ENCODE results near the gene CST3. TPM values are rescaled to one million over a fixed set of nuclear protein-coding genes. Genes with fewer than 3 reads are reported as not detected.

Gene CST3
- total RNA-seq, 4 donors from 2014 or later: 1,253 to 2,184 (median 1,709) TPM

DNA sequence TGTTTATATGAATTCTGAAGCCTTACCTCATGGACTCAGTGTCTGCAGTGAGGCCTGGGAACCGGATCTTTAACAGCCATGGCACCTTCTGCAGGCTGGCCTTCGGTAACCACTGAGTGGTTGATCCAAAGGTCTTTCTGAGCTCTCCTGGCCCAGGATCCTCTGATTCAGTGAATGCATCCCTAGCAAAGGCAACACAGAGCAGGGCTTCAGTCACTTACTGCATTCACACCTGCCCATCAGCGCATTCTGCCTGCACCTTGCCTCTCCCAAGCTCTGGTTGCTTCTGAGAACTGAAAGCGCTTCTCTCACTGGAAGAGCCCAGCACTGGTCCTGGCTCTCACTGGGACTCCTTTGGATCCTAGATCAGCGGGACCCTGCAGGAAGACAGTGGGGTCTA is 23.6 kb downstream of the CST3 start:
- peak; percentile 60 for DNase-seq (ENCODE audit: extremely low spot score)
- Histone ChIP-seq H3K9me3 (no peaks in the 10 kb centered on the region), H3K27ac (replicated peaks in 1 of 4) (peak overlapping the region; percentile 57 to 76 (median 64)), H3K36me3 (no peaks in the 10 kb centered on the region), H3K4me1 (peaks cover 0 to 35% (median 30%) of the 10 kb centered on the region in 4 donors), H3K4me3 (no peak overlapping the region), H3K27me3 (no peaks in the 10 kb centered on the region)
- no peak for TF ChIP-seq POLR2A (IDR thresholded peaks at IDR 0.05; ENCODE audit: low read depth)
- TF ChIP-seq, protein P1, sequence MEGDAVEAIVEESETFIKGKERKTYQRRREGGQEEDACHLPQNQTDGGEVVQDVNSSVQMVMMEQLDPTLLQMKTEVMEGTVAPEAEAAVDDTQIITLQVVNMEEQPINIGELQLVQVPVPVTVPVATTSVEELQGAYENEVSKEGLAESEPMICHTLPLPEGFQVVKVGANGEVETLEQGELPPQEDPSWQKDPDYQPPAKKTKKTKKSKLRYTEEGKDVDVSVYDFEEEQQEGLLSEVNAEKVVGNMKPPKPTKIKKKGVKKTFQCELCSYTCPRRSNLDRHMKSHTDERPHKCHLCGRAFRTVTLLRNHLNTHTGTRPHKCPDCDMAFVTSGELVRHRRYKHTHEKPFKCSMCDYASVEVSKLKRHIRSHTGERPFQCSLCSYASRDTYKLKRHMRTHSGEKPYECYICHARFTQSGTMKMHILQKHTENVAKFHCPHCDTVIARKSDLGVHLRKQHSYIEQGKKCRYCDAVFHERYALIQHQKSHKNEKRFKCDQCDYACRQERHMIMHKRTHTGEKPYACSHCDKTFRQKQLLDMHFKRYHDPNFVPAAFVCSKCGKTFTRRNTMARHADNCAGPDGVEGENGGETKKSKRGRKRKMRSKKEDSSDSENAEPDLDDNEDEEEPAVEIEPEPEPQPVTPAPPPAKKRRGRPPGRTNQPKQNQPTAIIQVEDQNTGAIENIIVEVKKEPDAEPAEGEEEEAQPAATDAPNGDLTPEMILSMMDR (IDR thresholded peaks at IDR 0.05): no peak
- TF ChIP-seq EP300 (IDR thresholded peaks at IDR 0.05): no peak
- TF ChIP-seq POLR2AphosphoS5 (IDR thresholded peaks at IDR 0.05): no peak
- 86% methylated on average over 4 of the region's 5 CpGs for WGBS
- intact Hi-C loops (cut with DNase I): loop anchor here (5.0 kb wide), 1 partner anchor 267 kb away; no protein-coding TSS in a partner anchor

DNA sequence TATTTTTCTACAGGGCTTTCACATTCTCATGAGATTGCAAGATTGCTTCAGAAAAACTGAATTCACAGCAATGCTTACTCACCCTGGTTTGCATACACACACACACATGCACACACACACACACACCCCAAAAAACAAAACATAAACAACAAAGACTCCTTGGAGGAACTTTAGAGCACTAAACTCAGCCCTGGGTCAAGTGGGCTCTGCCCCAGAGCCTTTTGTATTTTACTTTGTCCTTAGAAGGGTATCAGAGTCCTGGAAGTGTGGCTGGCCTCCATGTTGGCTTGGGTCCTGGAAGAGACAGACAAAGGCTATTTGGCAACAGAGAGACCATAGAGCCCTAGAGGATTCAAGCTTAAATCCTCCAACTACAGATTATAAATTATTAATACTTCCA is 24.1 kb downstream of the CST3 start:
- TF ChIP-seq POLR2AphosphoS5 (IDR thresholded peaks at IDR 0.05): no peak
- no peak for TF ChIP-seq POLR2A (IDR thresholded peaks at IDR 0.05; ENCODE audit: low read depth)
- TF ChIP-seq, protein P1 (IDR thresholded peaks at IDR 0.05): no peak
- no peak for TF ChIP-seq EP300 (IDR thresholded peaks at IDR 0.05)

DNA sequence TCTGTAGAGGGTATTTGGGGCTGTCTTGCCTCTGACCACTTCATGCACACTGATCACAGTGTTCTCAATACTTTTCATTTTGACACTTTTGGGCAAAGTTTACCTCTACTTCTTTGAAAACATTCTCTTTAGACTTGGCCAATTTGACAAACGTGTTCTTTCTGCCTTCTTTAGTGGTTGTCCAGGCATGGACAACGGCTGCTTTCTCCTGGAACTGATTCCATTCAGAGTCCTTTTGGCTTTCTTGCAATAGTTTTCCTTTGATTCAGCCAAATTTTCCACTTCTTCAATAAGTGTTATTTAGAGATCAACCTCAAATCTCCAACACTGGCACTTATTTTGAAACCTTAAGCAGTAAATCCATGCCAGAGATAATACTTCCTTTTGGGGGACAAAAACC is 25.4 kb downstream of the CST3 start:
- peak overlapping the region; percentile 57 to 76 (median 64) for H3K27ac ChIP-seq (replicated peaks in 1 of 4)
- 63% methylated on average over 2 of the region's 2 CpGs for WGBS
- H3K27me3 ChIP-seq: no peaks in the 10 kb centered on the region
- H3K36me3 ChIP-seq: no peaks in the 10 kb centered on the region
- no peak overlapping the region for H3K4me3 ChIP-seq
- intact Hi-C loops (cut with DNase I): loop anchor here (5.0 kb wide), 1 partner anchor 265 kb away; no protein-coding TSS in a partner anchor
- TF ChIP-seq POLR2A (IDR thresholded peaks at IDR 0.05; ENCODE audit: low read depth) (no peak), POLR2AphosphoS5 (IDR thresholded peaks at IDR 0.05) (no peak), EP300 (IDR thresholded peaks at IDR 0.05) (no peak)
- TF ChIP-seq, protein P1 (IDR thresholded peaks at IDR 0.05): no peak
- peak; percentile 21 for DNase-seq (ENCODE audit: extremely low spot score)
- H3K4me1 ChIP-seq: peaks cover 0 to 39% (median 34%) of the 10 kb centered on the region in 4 donors
- no peaks in the 10 kb centered on the region for H3K9me3 ChIP-seq

More for the DNA sequence above, 24.1 kb downstream of the CST3 start:
- Histone ChIP-seq H3K27me3 (no peaks in the 10 kb centered on the region), H3K4me1 (peaks cover 0 to 35% (median 30%) of the 10 kb centered on the region in 4 donors), H3K4me3 (no peak overlapping the region), H3K36me3 (no peaks in the 10 kb centered on the region), H3K27ac (replicated peaks in 1 of 4) (peak overlapping the region; percentile 57 to 76 (median 64)), H3K9me3 (no peaks in the 10 kb centered on the region)
- intact Hi-C loops (cut with DNase I): loop anchor here (5.0 kb wide), 1 partner anchor 266 kb away; no protein-coding TSS in a partner anchor
- DNase-seq (ENCODE audit: extremely low spot score): peak; percentile 91

DNA sequence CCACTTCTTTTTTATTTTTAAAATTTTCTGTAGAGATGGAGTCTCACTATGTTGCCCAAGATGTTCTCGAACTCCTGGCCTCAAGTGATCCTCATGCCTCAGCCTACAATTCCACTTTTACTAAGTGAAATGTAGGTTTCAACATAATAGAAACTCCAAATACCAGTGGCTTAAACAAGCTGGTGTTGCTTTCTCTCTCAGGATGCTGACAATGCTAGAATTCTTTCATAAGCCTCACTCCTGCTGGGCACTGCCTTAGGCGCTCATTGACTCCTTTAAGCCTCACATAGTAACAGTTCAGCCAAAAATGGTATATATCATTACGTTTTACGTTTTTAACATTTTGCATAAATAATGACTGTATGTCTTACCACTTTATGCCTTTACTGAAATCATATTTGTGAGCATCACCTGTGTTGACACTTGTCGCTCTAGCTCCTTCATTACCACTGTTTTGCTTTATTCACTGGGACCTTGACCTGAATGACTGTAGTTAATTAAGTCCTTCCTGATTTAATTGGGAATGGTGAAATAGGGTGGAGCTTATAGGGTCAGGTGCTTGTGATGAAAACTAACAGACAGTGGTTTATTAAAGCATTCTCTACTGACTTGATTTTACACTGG is 28.2 kb downstream of the CST3 start:
- no peaks in the 10 kb centered on the region for H3K27me3 ChIP-seq
- no peaks in the 10 kb centered on the region for H3K36me3 ChIP-seq
- WGBS: 90% methylated on average over 5 of the region's 5 CpGs
- peak; percentile 14 for DNase-seq (ENCODE audit: extremely low spot score)
- no peaks in the 10 kb centered on the region for H3K9me3 ChIP-seq
- peaks cover 0 to 55% (median 48%) of the 10 kb centered on the region in 4 donors for H3K4me1 ChIP-seq
- peak overlapping the region in 2 of 4 donors; percentile 8 to 63 for H3K27ac ChIP-seq (replicated peaks in 1 of 4)
- no peak overlapping the region for H3K4me3 ChIP-seq
- intact Hi-C loops (cut with DNase I): loop anchor here (5.0 kb wide), 2 partner anchors 187 to 262 kb away; partner anchors contain the start of gene NAPB
- TF ChIP-seq, protein P1 (IDR thresholded peaks at IDR 0.05): no peak
